ENCODE measurements around the gene SEC16A. TPM values are rescaled to one million over a fixed set of nuclear protein-coding genes. Genes with fewer than 3 reads are reported as not detected.

The SEC16A gene
- total RNA-seq, 2 donors from 2014 or later: 42.2 to 47.9 TPM

- DNase-seq (ENCODE audit: low spot score): no peak
- intact Hi-C loops (cut with DNase I): no loop called here
Observed at GRCh38 chr9:136473354-136473721, 9.5 kb downstream of the SEC16A start.

GRCh38 chr9:136472640-136473353 is 10.0 kb downstream of the SEC16A start:
- no peak for DNase-seq (ENCODE audit: low spot score)
- intact Hi-C loops (cut with DNase I): no loop called here

GRCh38 chr9:136471802-136472487 is 10.9 kb downstream of the SEC16A start:
- intact Hi-C loops (cut with DNase I): no loop called here
- DNase-seq (ENCODE audit: low spot score): no peak

- intact Hi-C loops (cut with DNase I): no loop called here
- no peak for DNase-seq (ENCODE audit: low spot score)
Observed at GRCh38 chr9:136470792-136471469, 11.9 kb downstream of the SEC16A start.

GRCh38 chr9:136470356-136470755 is 12.5 kb downstream of the SEC16A start:
- DNase-seq (ENCODE audit: low spot score): no peak
- intact Hi-C loops (cut with DNase I): no loop called here

- intact Hi-C loops (cut with DNase I): no loop called here
- no peak for DNase-seq (ENCODE audit: low spot score)
Observed at GRCh38 chr9:136467766-136468165, 15.1 kb downstream of the SEC16A start.

- DNase-seq (ENCODE audit: low spot score): no peak
- intact Hi-C loops (cut with DNase I): no loop called here
Observed at GRCh38 chr9:136466155-136466541, 16.7 kb downstream of the SEC16A start.

- DNase-seq (ENCODE audit: low spot score): no peak
- intact Hi-C loops (cut with DNase I): no loop called here
Observed at GRCh38 chr9:136465500-136466154, 17.2 kb downstream of the SEC16A start.

GRCh38 chr9:136464241-136464640 is 18.6 kb downstream of the SEC16A start:
- DNase-seq (ENCODE audit: low spot score): no peak
- intact Hi-C loops (cut with DNase I): no loop called here

GRCh38 chr9:136463578-136463977 is 19.3 kb downstream of the SEC16A start:
- no peak for DNase-seq (ENCODE audit: low spot score)
- intact Hi-C loops (cut with DNase I): no loop called here

GRCh38 chr9:136462664-136463063 is 20.2 kb downstream of the SEC16A start:
- intact Hi-C loops (cut with DNase I): no loop called here
- no peak for DNase-seq (ENCODE audit: low spot score)

GRCh38 chr9:136460772-136461325 is 22.0 kb downstream of the SEC16A start:
- no peak for DNase-seq (ENCODE audit: low spot score)
- intact Hi-C loops (cut with DNase I): no loop called here

GRCh38 chr9:136459425-136459824 is 23.4 kb downstream of the SEC16A start:
- DNase-seq (ENCODE audit: low spot score): no peak
- intact Hi-C loops (cut with DNase I): loop anchor here in 1 of 2 donors (10.0 kb wide), 1 partner anchor 955 kb away; no protein-coding TSS in a partner anchor

GRCh38 chr9:136457326-136457725 is 25.5 kb downstream of the SEC16A start:
- DNase-seq (ENCODE audit: low spot score): no peak
- intact Hi-C loops (cut with DNase I): loop anchor here in 1 of 2 donors (10.0 kb wide), 1 partner anchor 957 kb away; no protein-coding TSS in a partner anchor

- no peak for DNase-seq (ENCODE audit: low spot score)
Observed at GRCh38 chr9:136456258-136456657, 26.6 kb downstream of the SEC16A start.

GRCh38 chr9:136455043-136456002 is 27.5 kb downstream of the SEC16A start:
- intact Hi-C loops (cut with DNase I): loop anchor here in 1 of 2 donors (10.0 kb wide), 1 partner anchor 959 kb away; no protein-coding TSS in a partner anchor
- DNase-seq (ENCODE audit: low spot score): no peak

More at GRCh38 chr9:136456258-136456657, 26.6 kb downstream of the SEC16A start:
- intact Hi-C loops (cut with DNase I): loop anchor here in 1 of 2 donors (10.0 kb wide), 1 partner anchor 959 kb away; no protein-coding TSS in a partner anchor

GRCh38 chr9:136454026-136454796 is 28.6 kb downstream of the SEC16A start:
- intact Hi-C loops (cut with DNase I): loop anchor here in 1 of 2 donors (10.0 kb wide), 1 partner anchor 961 kb away; no protein-coding TSS in a partner anchor
- DNase-seq (ENCODE audit: low spot score): no peak

Data from posterior vena cava (tissue), 2 donors.